ENCODE results near the gene TTC39C. TPM values are rescaled to one million over a fixed set of nuclear protein-coding genes. Genes with fewer than 3 reads are reported as not detected.

Gene TTC39C
- total and polyA plus RNA-seq, 2 donors (not counting 3 experiments of a cell fraction or from before 2014, with no cell fraction given) = 0.61 to 6.2 TPM

GRCh38 chr18:24086082-24086481 is 71.5 kb downstream of the TTC39C start:
- intact Hi-C loops (cut with micrococcal nuclease) = no loop called here
- ChIA-PET CTCF (interaction anchor here (1.2 to 1.4 kb wide), 2 partner anchors 10 to 168 kb away, joined by 3 read pairs; no protein-coding TSS in a partner anchor), POLR2A (no interaction called here)
- Histone ChIP-seq H3K4me2 (ENCODE audit: insufficient read depth, low read length) (no peak overlapping the region), H4K20me1 (replicated peaks; ENCODE audit: control insufficient read depth, extremely low read depth, insufficient read depth, low read length) (no peaks in the 10 kb centered on the region), H3K9ac (replicated peaks; ENCODE audit: extremely low read depth, insufficient read depth, low read length) (no peak overlapping the region), H3K9me1 (replicated peaks; ENCODE audit: control insufficient read depth, extremely low read depth, insufficient read depth, low read length) (no peaks in the 10 kb centered on the region), H3K27me3 (ENCODE audit: control insufficient read depth in 2 of 2, insufficient read depth in 2 of 2, low read length in 2 of 2) (no peaks in the 10 kb centered on the region), H3K27ac (ENCODE audit: insufficient read depth, low read depth, low read length) (no peak overlapping the region), H2AFZ (ENCODE audit: low read depth, low read length) (no peak overlapping the region), H3K4me3 (replicated peaks in 1 of 3; ENCODE audit: insufficient read depth in 1 of 3, low read depth in 1 of 3, low read length in 3 of 3) (no peak overlapping the region), H3K36me3 (ENCODE audit: control insufficient read depth in 2 of 2, extremely low read depth in 1 of 2, insufficient read depth in 2 of 2, low read length in 2 of 2) (no peaks in the 10 kb centered on the region), H3K4me1 (ENCODE audit: control insufficient read depth, extremely low read depth, insufficient read depth, low read length) (peaks cover 6% of the 10 kb centered on the region), H3K79me2 (ENCODE audit: control insufficient read depth, insufficient read depth, low read length) (no peaks in the 10 kb centered on the region), H3K9me3 (replicated peaks; ENCODE audit: control insufficient read depth, insufficient read depth, low read length) (no peaks in the 10 kb centered on the region)
- TF ChIP-seq POLR2A (IDR thresholded peaks at IDR 0.05; ENCODE audit: low read depth, low read length) (no peak), JUN (IDR thresholded peaks at IDR 0.05; ENCODE audit: borderline replicate concordance, insufficient read depth, insufficient read length, low read depth) (no peak), POLR2AphosphoS5 (IDR thresholded peaks at IDR 0.05; ENCODE audit: insufficient read depth, low read depth, low read length) (no peak), FOS (IDR thresholded peaks at IDR 0.05; ENCODE audit: borderline replicate concordance, insufficient read depth, low read length) (no peak), MYC (IDR thresholded peaks at IDR 0.05; ENCODE audit: low read depth, low read length) (no peak), GATA2 (IDR thresholded peaks at IDR 0.05; ENCODE audit: insufficient read depth, insufficient read length, low read depth, low read length) (no peak), MAX (IDR thresholded peaks at IDR 0.05; ENCODE audit: insufficient read depth, insufficient read length) (no peak), CTCF (IDR thresholded peaks at IDR 0.05; ENCODE audit: extremely low read depth in 1 of 2, insufficient read depth in 1 of 2, low read depth in 1 of 2, low read length in 2 of 2) (no peak), EZH2 (IDR thresholded peaks at IDR 0.05; ENCODE audit: borderline replicate concordance, low read depth, low read length, severe bottlenecking) (no peak)
- DNase-seq (ENCODE audit: low read depth, low spot score) (no peak), FAIRE-seq (no peak)
- dilution Hi-C loops (cut with MboI; ENCODE audit: extremely low pct_ligation_motif_present, low sequenced_read_pairs) = no loop called here
- no TSS peak for BruUV-seq (replicated peaks)
